Pulmonary artery endothelial cell (primary cell): ENCODE measurements around the gene INF2. TPM values are rescaled to one million over a fixed set of nuclear protein-coding genes. Genes with fewer than 3 reads are reported as not detected.
"Not testable (repeated sequence)": the region's sequence is repeated elsewhere in the genome, so short reads cannot be mapped to it uniquely, and the experiment has no call there.

Experiments used
- DNase-seq: peaks from one replicate; pipeline ENCODE4 v3.0.0-alpha.2; 2011; ENCODE audit warnings: low read depth, low spot score
- total RNA-seq: library from RNA; depleted of rRNA; stranded (reverse); fragments of >200 nt; gene quantifications from 2 replicates; pipeline ENCODE4 v1.2.3, GENCODE V29; 2014

INF2 gene
- 48.9 and 67.8 TPM in 2 replicates for total RNA-seq

GRCh38 chr14:104689109-104689880 lies at the start of gene INF2:
Gene INF2 (plus strand): TSS chr14:104689618. CDS start chr14:104701366, 11,748 bp downstream.
- no peak for DNase-seq

- no peak for DNase-seq
Measured at GRCh38 chr14:104639885-104640548, 49.4 kb upstream of the INF2 start.

GRCh38 chr14:104640681-104641080 lies 48.7 kb upstream of the INF2 start:
- DNase-seq = no peak

GRCh38 chr14:104641753-104642539 lies 47.5 kb upstream of the INF2 start:
- no peak for DNase-seq

GRCh38 chr14:104642540-104642868 lies 46.9 kb upstream of the INF2 start:
- DNase-seq = no peak

- no peak for DNase-seq
Measured at GRCh38 chr14:104643306-104643705, 46.1 kb upstream of the INF2 start.

- DNase-seq = no peak
Measured at GRCh38 chr14:104644091-104644635, 45.3 kb upstream of the INF2 start.

- DNase-seq = no peak
Measured at GRCh38 chr14:104644656-104645378, 44.6 kb upstream of the INF2 start.

- DNase-seq = no peak
Measured at GRCh38 chr14:104647467-104648043, 41.9 kb upstream of the INF2 start.

- no peak for DNase-seq
Measured at GRCh38 chr14:104650057-104650980, 39.1 kb upstream of the INF2 start.

GRCh38 chr14:104650981-104651875 lies 38.2 kb upstream of the INF2 start:
- no peak for DNase-seq

- no peak for DNase-seq
Measured at GRCh38 chr14:104651876-104652260, 37.5 kb upstream of the INF2 start.

- no peak for DNase-seq
Measured at GRCh38 chr14:104652386-104652785, 37.0 kb upstream of the INF2 start.

- not testable (repeated sequence) for DNase-seq
Measured at GRCh38 chr14:104653130-104653920, 36.1 kb upstream of the INF2 start.

- no peak for DNase-seq
Measured at GRCh38 chr14:104654119-104654518, 35.3 kb upstream of the INF2 start.

GRCh38 chr14:104655128-104655848 lies 34.1 kb upstream of the INF2 start:
- no peak for DNase-seq

- no peak for DNase-seq
Measured at GRCh38 chr14:104656014-104656714, 33.3 kb upstream of the INF2 start.
